HEK293T (cell line): Measurements from ENCODE around the gene ASCC1.

ENCODE experiments used
- ARNT ChIP-seq: fragments of 450-650 bp; IDR thresholded peaks from 2 replicates; pipeline ENCODE4 v1.6.1; 2017; ENCODE audit warnings: mild to moderate bottlenecking
- BHLHE40 ChIP-seq: fragments of 450-650 bp; IDR thresholded peaks from 2 replicates; pipeline ENCODE4 v1.6.1; 2016; ENCODE audit warnings: mild to moderate bottlenecking, moderate library complexity, borderline replicate concordance
- CTBP1 ChIP-seq: fragments of 450-650 bp; IDR thresholded peaks from 2 replicates; pipeline ENCODE4 v1.6.1; 2016; ENCODE audit warnings: borderline replicate concordance
- FOXK2 ChIP-seq: fragments of 450-650 bp; IDR thresholded peaks from 2 replicates; pipeline ENCODE4 v1.6.1; 2016; ENCODE audit warnings: mild to moderate bottlenecking
- FOXM1 ChIP-seq: fragments of 450-650 bp; IDR thresholded peaks from 2 replicates; pipeline ENCODE4 v1.6.1; 2017; ENCODE audit warnings: mild to moderate bottlenecking, borderline replicate concordance
- HDGF ChIP-seq: fragments of 450-650 bp; IDR thresholded peaks from 2 replicates; pipeline ENCODE4 v1.6.1; 2017; ENCODE audit warnings: antibody characterized with exemption, borderline replicate concordance
- L3MBTL2 ChIP-seq: fragments of 450-650 bp; conservative IDR thresholded peaks from 2 replicates; pipeline ENCODE4 v1.6.1; 2016; ENCODE audit warnings: mild to moderate bottlenecking
- NFRKB ChIP-seq: fragments of 450-650 bp; IDR thresholded peaks from 2 replicates; pipeline ENCODE4 v1.6.1; 2016; ENCODE audit warnings: mild to moderate bottlenecking, moderate library complexity
- SP1 ChIP-seq: fragments of 450-650 bp; IDR thresholded peaks from 2 replicates; pipeline ENCODE4 v1.6.1; 2017
- SUZ12 ChIP-seq: fragments of 450-650 bp; IDR thresholded peaks from 2 replicates; pipeline ENCODE4 v1.6.1; 2016; ENCODE audit warnings: mild to moderate bottlenecking
- TARDBP ChIP-seq: fragments of 450-650 bp; IDR thresholded peaks from 2 replicates; pipeline ENCODE4 v1.6.1; 2016

GRCh38 chr10:72066318-72067284 is 149.5 kb downstream of the ASCC1 start:
- TF ChIP-seq FOXM1 (no peak), SP1 (no peak), ARNT (no peak), L3MBTL2 (no peak), HDGF (no peak), TARDBP (no peak), CTBP1 (no peak), FOXK2 (no peak), BHLHE40 (no peak), SUZ12 (no peak), NFRKB (no peak)
